ENCODE results near the gene CEP128.
"Not testable (repeated sequence)": the region's sequence is repeated elsewhere in the genome, so short reads cannot be mapped to it uniquely, and the experiment has no call there.

Gene CEP128

DNA sequence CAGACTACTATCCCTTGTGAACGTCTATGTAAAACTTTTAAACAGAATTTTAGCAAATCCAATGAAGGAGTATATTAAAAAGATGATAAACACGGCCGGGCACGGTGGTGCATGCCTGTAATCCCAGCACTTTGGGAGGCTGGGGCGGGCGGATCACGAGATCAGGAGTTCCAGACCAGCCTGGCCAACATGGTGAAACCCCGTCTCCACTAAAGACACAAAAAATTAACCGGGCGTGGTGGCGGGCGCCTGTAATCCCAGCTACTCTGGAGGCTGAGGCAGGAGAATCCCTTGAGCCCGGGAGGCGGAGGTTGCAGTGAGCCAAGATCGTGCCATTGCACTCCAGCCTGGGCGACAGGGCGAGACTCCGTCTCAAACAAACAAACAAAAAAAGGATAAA, 11.7 kb upstream of the CEP128 start:
- DNase-seq (ENCODE audit: low read depth), result not testable (repeated sequence)

DNA sequence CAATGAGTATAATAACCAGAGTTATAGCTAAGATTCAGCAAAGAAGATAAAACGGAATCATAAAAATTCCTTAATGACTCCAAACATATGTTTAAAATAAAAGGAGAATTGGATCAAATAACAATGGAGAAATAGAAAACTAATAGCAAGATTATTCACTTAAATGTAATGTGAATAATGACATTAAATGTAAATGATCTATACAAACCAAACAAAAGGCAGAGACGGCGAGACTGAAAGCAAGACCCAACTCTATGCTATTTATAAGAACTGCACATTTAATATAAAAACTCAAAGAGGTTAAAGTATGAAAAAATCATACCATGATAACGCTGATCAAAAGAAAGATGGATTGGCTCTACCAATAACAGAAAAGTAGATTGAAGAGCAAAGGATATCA, 10.0 kb upstream of the CEP128 start:
- DNase-seq (ENCODE audit: low read depth), result no peak

- DNase-seq (ENCODE audit: low read depth), result no peak
Observed at GRCh38 chr14:80948291-80948690, 6.8 kb upstream of the CEP128 start.

GRCh38 chr14:80946797-80947196, 5.3 kb upstream of the CEP128 start:
- no peak for DNase-seq (ENCODE audit: low read depth)

DNA sequence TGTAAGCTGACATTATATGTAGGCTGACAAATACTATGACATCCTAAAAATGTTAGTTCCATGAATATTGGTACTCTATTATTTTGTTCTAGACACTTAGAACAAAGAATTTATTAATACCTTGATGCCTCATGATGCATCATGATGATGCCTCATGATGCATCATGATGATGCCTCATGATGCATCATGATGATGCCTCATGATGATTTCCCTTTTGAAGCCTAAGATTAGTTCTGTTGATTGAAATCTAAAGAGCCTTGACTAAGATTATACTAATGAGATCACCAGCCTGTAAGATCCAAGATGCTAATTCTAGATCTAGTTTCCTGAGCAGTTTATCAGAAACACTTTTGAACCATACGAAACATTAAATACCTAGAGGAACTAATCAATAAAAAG, 4.6 kb upstream of the CEP128 start:
- no peak for DNase-seq (ENCODE audit: low read depth)

DNA sequence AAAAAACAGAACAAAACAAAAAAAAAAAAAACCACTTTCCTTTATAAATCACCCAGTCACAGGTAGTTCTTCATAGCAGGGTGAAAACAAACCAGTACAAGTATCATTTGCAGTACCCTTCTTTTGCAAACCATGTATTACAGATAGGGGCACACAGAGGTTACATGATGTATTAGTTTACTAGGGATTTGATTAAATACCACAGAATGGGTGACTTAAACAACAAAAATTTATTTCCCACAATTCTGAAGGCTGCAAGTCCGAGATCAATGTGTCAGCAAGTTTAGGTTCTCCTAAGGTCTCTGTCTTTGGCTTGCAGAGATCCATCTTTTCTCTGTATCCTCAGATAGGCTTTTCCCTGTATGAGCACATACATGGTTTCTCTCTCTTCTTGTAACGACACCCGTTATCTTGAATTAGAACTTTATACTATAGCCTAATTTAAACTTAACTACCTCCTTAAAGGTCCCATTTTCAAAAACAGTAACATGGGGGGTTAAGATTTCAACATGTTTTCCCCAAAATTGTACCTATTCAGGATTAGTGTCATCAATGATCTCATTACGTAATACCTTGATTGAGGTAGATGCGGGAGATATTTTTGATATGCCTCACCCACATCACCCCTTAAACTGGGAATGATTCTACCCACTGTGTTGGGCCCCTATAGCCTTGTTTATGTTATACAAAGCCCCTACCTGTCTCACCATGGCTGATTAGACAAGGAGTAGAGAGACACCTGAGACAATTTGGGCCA, 3.5 kb upstream of the CEP128 start:
- DNase-seq (ENCODE audit: low read depth), result no peak

DNA sequence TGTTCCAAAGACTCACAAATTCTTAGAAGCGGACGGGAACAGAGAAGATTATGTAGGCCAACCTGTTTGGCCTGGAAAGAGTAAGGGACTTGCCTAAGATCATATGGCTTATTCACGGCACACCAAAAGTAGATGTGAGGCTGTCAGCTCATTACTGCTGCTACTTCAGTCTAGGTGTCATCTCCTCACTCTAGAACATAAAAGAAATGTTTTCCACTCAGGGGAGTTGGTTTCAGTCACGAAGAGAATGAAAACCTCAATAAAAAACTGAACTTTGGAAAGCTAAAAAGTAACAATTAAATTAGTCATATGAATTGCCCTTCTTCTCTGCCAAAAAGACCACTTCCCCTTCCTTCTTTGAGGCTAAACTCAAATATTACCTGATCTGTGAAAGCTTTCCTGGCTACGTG, 658 bp upstream of the CEP128 start:
- no peak for DNase-seq (ENCODE audit: low read depth)

DNA sequence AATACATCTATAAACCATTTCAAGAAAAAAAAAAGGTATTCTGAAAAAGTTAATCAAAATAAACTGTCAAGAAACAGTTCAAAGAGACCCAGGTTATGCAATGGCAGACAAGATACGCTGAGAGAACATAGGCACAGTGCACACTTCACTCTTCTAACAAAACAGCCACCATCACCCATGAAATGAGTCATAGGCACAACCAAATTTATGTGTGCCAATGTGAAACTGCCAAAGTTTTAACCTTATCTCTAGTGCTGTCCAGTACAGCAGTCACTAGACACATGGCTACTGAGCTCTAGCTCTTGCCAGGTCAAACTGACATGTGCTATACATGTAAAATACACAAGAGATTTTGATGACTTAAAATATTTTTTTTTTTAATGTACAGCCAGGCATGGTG, 1.4 kb downstream of the CEP128 start:
- DNase-seq (ENCODE audit: low read depth), result no peak

DNA sequence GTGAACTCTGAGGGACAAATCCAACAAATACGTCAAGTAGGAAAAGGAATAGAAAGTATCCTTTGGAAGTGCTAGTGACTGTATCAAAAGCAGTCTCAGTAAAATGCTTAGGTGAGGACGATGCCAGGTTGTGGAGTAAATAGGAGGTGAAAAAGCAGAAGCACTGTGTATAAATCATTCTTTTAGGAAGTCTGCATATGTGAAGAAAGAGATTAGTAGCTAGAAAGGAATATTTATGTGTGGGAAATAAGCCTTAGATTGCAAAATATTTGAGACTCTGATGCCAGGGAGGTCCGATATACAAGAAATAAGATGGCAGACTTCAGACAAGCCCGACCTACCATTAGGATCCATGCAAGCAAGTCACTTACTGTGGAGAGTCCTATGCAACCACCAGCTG, 7.9 kb downstream of the CEP128 start:
- no peak for DNase-seq (ENCODE audit: low read depth)

DNA sequence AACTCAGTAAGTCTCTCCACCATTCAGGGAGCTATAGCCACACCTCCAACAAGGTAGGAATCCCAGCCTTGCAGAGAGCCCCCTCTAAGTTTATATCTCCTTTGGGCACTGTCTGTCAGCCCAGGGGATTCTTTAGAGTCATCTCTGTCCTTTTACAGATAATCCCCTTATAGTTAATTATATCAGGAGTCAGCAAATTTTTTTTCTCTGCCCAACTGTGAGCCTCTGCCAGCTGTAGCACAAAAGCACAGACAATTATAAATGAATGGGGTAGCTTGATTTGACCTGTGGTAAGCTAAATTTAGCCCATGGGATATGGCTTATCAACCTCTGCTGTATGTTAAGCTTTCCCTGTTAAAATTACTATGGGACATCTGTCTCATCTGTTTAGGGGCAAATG, 8.3 kb downstream of the CEP128 start:
- no peak for DNase-seq (ENCODE audit: low read depth)

DNA sequence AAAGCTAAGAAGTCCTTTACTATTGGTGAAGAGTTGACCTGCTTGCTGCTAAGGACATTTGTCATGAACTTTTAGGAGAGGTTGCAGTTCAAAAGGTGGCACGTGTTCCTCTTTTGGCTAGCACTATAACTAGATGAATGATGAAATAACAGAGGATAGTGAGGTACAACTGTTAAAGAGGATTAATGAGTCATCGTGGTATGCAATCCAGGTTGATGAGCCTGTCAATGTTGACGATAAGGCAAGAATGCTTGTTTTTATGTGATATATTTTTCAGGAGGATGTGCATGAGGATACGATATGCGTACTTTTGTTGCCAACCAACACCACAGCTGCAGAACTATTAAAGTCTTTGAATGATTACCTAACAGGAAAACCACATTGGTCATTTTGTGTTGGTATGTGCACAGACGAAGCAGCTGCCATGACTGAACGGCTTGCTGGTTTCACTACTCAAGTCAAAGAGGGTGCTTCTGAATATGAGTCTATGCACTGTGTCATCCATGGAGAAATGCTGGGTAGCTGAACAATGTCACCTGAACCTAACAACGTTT, 10.6 kb downstream of the CEP128 start:
- peak; percentile 52 for DNase-seq (ENCODE audit: low read depth)

DNA sequence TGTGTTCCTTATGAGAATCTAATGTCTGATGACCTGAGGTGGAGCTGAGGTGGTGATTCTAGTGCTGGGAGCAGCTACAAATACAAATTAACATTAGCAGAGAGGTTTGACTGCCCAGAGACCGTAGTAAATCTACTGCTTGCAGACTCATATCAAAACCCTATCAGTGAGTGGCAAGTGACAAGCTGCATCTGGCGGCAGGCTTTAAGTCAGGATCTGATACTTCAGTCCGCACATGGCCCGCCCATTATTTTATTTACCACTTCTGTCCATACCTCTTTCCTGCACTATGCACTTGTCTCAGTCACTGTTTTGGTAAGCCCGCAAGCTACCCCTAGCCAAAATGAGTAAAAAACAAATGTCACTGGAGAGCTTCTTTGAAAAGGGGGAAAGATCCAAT, 11.4 kb downstream of the CEP128 start:
- no peak for DNase-seq (ENCODE audit: low read depth)

DNA sequence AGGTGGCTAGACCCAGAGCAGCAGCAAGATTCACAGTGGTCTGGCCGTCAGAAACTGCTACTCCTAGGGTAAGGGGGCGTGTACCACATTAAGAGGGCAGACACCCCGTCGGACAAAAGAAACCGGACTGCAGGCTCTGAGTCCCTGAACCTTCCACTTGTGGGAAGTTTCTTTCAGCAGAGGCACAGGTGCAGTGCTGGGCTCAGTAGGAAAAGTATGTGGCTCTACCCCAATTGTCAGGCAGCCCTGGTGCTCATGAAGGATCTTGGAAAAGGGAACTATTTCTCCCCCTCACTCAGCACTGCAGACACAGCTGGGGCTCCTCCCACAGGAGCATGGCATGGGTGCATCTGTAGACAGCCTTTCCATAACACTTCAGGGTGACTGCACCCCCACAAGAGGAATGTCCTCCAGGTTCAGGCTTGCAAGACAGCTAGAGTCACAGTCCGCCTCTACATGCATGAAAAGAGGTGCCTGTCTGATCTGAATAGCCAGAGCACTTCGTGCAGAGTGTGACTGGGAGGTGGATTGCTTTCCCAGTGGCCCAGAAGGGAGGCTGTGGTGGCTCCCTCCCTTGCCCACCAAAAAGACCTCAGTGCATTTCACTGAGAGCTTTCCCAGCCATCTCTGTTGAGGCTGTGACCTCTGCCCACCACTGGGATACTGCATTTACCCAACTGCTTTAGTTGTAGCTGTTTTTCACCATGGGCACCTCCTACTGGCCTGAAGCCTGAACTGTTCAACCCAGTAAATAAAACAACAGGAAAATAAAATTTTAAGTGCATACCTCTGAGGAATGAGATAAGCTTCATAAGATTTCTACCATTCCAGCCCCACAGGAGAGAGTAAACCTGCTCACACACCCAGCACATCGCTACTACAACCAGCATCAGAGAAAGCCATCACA, 14.2 kb downstream of the CEP128 start:
- no peak for DNase-seq (ENCODE audit: low read depth)

DNA sequence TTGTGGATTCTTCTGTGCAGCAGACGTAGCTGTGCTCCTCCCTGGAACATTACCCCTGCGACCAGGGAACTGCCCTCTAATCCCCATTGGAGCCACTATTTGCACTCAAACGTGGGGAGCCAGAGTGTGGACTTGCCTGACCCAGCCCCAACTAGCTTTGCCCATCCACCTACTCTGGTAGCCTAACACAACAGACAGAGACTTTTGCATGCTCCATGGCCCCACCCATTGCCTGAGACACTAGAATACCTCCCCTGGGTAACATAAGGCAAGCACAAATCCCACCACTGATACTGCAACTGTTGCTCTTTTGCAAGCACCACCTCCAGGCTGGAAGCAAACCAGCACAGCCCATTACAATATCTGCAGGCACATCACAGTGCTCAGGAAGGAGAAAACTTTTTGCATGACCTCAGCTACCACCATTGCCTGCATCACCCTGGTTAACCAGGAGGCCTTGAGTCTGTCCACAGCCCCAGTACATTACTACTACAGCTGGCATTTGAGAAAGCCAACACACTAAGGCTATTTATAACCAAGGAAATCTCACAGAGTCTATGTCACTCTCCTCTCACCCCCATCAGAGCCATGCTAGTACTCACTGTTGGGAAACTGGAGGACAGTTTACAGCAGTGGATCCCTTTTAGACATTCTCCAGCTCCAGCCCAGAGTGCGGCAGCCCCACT, 15.0 kb downstream of the CEP128 start:
- DNase-seq (ENCODE audit: low read depth), result no peak

GRCh38 chr14:80924365-80925103, 17.0 kb downstream of the CEP128 start:
- DNase-seq (ENCODE audit: low read depth), result no peak

GRCh38 chr14:80923368-80923767, 18.2 kb downstream of the CEP128 start:
- DNase-seq (ENCODE audit: low read depth), result no peak

GRCh38 chr14:80919622-80920021, 21.9 kb downstream of the CEP128 start:
- no peak for DNase-seq (ENCODE audit: low read depth)

DNA sequence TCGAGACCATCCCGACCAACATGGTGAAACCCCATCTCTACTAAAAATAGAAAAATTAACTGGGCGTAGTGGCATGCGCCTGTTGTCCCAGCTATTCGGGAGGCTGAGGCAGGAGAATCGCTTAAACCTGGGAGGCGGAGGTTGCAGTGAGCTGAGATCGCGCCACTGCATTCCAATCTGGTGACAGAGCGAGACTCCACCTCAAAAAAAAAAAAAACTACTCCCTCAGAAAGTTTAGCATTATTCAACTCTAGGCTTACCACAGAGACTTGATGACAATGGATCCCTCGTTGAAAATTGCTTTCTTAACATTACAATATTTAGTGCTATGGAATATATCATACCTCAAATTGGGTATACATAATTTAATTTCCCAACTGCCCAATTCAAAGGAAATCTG, 29.5 kb downstream of the CEP128 start:
- not testable (repeated sequence) for DNase-seq (ENCODE audit: low read depth)

DNA sequence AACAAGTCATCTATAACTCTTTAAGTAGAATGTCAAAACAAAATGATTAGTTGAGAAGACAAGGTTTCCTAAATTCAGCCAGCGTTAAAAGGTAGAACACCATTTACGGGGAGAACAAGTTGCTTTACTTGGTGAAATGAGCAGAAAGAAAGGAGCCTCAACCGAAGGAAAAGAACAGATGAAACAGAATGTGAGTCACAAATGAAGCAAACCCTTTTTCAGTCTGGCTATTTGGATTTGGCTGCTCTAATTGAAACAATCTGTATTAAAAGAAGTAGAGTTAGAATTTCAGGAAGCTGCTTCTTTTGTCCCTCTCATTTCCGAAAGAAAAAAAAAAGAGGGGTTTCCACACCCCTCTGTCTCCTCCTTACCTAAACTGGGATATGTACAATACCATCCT, 34.6 kb downstream of the CEP128 start:
- DNase-seq (ENCODE audit: low read depth), result no peak

- no peak for DNase-seq (ENCODE audit: low read depth)
Observed at GRCh38 chr14:80906336-80906735, 35.2 kb downstream of the CEP128 start.

GRCh38 chr14:80902608-80903007, 38.9 kb downstream of the CEP128 start:
- no peak for DNase-seq (ENCODE audit: low read depth)

DNA sequence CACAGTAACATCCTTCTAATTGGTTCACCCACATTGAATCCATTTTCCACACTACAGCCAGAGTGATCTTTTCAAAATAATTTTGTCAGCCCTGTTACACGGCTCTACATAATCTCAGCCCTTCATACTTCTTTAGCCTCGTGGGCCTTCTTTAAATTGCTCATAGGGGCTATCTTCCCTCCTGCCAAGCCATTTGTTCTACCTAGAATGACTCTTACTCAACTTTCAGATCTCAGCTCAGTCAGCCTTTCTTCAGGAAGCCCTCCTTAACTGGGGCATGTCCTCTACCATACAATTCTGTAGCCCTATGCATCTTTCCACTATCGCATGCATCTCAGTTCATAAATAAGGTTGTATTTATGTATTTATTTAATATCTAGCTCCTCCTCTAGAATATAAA, 39.7 kb downstream of the CEP128 start:
- no peak for DNase-seq (ENCODE audit: low read depth)
